GM18520 (cell line): ENCODE results near the gene RTKN.
"Not testable (repeated sequence)": the region's sequence is repeated elsewhere in the genome, so short reads cannot be mapped to it uniquely, and the experiment has no call there.

Source experiments
- ATAC-seq: cut with Tn5 transposase; IDR thresholded peaks from one replicate; pipeline ENCODE4 v1.9.1; 2021; ENCODE audit not compliant: unreplicated experiment

Gene RTKN

GRCh38 chr2:74441690-74442482, at the start of gene RTKN:
RTKN (minus strand) TSS chr2:74441937; CDS start chr2:74441816, 121 bp downstream.
- ATAC-seq = no peak

GRCh38 chr2:74489906-74490305, 48.2 kb upstream of the RTKN start:
- no peak for ATAC-seq

DNA sequence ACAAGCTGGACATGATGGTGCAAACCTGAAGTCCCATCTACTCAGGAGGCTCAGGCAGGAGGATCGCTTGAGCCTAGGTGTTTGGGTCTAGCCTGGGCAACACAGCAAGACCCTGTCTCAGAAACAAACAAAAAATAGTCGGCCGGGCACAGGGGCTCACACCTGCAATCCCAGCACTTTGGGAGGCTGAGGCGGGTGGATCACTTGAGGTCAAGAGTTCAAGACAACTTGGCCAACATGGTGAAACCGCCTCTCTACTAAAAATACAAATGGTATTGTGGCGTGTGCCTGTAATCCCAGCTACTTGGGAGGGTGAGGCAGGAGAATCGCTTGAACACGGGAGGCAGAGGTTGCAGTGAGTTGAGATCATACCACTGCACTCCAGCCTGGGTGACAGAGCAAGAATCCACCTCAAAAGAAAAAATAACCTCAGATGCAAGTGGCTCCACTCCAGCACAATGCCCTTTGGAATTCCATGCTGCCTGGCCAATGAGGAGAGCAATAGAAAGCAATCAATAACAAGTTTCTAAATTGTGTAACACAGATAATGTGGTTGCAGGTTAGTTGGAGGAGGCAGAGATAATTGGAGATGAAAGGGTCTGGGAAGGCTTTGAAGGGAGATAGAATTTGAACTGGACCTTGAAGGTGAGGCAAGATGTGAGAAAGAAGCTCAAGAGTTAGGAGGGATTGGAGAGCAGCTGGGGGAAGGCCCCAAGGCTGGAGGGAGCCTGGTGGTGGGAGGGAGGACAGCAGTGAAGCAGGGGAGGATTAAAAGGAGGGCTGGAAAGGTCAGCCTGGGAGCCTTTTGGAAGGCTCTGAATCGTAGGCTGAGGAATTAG, 47.1 kb upstream of the RTKN start:
- no peak for ATAC-seq

DNA sequence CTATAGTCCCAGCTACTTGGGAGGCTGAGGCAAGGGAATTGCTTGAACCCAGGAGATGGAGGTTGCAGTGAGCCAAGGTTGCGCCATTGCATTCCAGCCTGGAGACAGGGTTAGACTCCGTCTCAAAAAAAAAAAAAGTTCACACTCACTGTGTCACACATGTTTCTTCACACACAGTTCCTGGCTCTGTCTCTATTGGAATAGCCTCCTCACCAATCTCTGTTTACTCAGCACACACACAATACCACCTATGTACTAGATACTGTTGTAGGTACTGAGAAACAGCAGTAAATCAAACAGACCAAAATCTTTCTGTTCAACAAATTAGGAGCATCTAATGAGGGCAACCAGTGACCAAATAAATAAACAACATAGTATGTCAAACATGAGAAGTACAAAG, 44.4 kb upstream of the RTKN start:
- no peak for ATAC-seq

DNA sequence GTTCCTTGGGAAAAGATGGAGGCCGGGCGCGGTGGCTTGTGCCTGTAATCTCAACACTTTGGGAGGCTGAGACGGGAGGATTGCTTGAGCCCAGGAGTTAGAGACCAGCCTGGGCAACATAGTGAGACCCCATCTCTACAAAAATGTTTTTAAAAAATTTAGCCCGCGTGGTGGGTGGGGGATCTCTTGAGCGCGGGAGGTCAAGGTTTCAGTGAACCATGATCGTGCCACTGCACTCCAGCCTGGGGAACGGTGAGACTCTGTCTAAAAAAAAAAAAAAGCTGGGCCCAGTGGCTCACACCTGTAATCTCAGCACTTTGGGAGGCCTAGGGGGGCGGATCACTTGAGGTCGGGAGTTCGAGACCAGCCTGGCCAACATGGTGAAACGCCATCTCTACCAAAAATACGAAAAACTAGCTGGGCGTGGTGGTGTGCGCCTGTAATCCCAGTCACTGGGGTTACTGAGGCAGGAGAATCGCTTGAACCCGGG, 42.0 kb upstream of the RTKN start:
- ATAC-seq = not testable (repeated sequence)

GRCh38 chr2:74482801-74483674, 41.3 kb upstream of the RTKN start, which contains the start of the genes CCDC142 and TTC31:
CCDC142 (minus strand) TSS chr2:74482998; CDS start chr2:74482837, 161 bp downstream.
TTC31 (plus strand) TSS chr2:74483081; CDS start chr2:74483096, 15 bp downstream.
- ATAC-seq = peak; percentile 70

DNA sequence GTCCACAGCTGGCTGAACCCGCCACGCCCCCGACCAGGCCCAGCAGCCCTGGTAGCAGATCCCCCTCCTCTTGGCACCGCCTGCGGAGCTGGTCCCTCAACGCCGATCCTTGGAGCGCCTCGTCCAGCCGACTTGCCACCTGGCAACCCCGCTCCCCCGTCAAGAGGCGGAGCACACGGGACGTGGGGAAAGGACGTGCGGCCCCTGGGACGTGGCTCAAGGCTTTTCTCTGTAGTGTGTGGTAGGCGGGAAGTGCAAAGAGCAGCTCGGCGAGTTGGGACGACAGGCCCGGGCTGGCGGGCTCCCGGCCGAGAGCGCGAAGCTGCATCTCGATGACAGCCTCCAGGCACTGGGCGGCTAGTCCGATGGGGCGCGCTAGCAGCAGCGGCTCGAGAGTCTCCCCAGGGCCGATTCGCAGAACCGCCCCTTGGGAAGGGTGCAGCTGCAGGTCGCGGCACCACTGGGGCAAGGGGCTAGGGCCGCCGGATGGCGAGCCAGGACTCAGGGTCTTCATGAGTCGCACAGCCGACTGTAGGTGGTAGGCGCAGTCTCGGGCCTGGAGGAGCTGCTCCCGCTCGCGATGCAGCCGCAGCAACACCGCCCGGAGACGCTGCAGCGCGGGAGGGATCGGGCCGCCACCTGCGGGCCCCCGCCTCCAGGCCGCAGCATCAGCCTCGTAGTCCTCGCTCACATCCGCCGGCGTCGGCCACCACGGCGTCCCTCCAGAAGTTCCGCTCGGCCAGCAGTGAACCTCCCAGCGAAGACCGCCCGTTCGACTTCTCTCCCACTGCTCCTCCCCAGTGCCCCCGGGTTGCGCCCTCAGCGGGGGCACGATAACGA, 40.4 kb upstream of the RTKN start:
- peak; percentile 25 for ATAC-seq

GRCh38 chr2:74481431-74481830, 39.7 kb upstream of the RTKN start:
- ATAC-seq = no peak

- ATAC-seq = no peak
These were observed 33.2 kb upstream of the RTKN start for GRCh38 chr2:74474899-74475298.

DNA sequence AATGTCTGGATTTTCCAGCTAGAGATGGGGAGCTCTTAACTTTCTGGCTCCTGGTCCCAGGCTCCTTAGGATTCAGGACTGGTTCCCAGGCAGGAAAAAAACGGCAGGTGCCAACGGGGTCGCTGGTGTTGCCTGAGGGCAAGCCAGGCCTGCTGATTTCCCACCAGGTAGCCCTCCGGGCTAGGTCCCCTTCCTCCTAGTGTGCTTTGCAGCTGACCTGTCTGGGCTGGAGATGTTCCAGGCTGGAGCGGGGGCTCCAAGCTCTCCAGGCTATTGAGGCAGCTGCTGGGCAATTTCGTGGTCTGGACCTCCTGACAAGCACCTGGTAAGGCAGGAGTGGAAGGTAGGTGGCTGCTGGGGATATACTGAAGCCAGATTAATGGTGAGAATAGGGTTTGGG, 32.7 kb upstream of the RTKN start:
- no peak for ATAC-seq

DNA sequence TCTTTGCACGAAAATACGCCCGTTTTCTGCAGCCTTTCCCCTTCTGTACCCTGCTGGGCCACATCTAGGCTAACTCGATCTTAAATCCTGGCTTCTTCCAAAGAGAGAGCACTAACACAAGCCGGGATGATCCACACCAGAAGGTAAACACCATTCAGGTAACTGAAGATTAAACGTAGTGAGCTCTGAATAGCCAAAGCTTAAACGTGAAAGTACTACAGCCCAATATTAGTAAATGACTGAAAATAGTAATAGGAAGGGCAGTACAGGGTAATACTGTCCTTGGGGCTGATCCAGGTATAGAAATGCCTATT, 31.2 kb upstream of the RTKN start:
- ATAC-seq = no peak

- ATAC-seq = peak; percentile 82
These were observed 30.6 kb upstream of the RTKN start, which contains the start of gene MRPL53 for GRCh38 chr2:74472086-74472944. MRPL53 (minus strand) TSS chr2:74472680; CDS start chr2:74472660, 20 bp downstream.

- ATAC-seq = no peak
These were observed 29.8 kb upstream of the RTKN start for GRCh38 chr2:74471332-74472065.

DNA sequence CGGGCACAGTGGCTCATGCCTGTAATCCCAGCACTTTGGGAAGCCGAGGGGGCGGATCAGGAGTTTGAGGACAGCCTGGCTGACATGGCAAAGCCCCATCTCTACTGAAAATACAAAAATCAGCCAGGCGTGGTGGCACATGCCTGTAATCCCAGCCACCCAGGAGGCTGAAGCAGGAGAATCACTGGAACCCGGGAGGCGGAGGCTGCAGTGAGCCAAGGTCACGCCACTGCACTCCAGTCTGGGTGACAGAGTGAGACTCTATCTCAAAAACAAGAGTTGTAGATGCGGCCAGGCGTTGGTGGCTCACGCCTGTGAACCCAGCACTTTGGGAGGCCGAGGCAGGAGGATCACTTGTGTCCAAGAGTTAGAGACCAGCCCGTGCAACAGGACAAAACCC, 29.0 kb upstream of the RTKN start:
- ATAC-seq = not testable (repeated sequence)

- no peak for ATAC-seq
These were observed 22.7 kb upstream of the RTKN start for GRCh38 chr2:74464406-74464805.

DNA sequence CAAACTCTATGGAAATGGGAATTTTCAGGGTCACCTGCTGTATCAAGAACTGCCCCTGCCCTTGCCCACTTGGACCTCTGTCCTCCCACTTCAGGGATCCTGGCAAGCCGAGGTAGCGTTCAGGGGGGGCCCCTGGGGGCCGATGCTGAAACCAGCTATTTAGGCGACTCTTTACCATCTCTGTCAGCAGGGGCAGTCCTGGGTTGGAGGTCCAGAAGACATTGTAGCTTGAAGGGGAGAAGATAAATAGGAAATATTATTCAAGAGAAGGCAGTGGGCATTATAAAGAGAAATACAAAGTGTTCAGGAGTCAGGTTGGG, 21.0 kb upstream of the RTKN start:
- ATAC-seq = no peak

GRCh38 chr2:74462054-74462785, 20.5 kb upstream of the RTKN start:
- no peak for ATAC-seq
